A549 (cell line): ENCODE data around the gene FUCA2. TPM values are rescaled to one million over a fixed set of nuclear protein-coding genes. Genes with fewer than 3 reads are reported as not detected.

Experiments used
- ATAC-seq, 2 experiments: fragments of 200-7000 bp in 1 of 2; fragments of >200 bp in 1 of 2; cut with Nextera tagmentation in 1 of 2; cut with Tn5 transposase in 1 of 2; 3 replicates each; pipeline versions ENCODE4 v1.8.0 to v1.9.1; 2018 to 2020; ENCODE audit warnings: mild to moderate bottlenecking in 1 of 2, moderate library complexity in 1 of 2
- CTCF ChIA-PET: fragments of 300-600 bp; sonication (Branson Sonifier 250); formaldehyde crosslinking; extraction: SDS; loops from one replicate; lab custom pipeline; 2021; ENCODE audit warnings: antibody characterized with exemption, inconsistent platforms; lab: Yijun Ruan, JAX
- POLR2A ChIA-PET: fragments of 350-600 bp; formaldehyde crosslinking; extraction: SDS; loops from one replicate; lab custom pipeline; 2021; ENCODE audit warnings: antibody characterized with exemption, inconsistent platforms; lab: Yijun Ruan, JAX
- DNase-seq, 2 experiments: peaks; one replicate each; pipeline versions ENCODE4 v3.0.0 to v3.0.0-alpha.2; 2011 to 2016; ENCODE audit warnings: low read depth in 1 of 2, low spot score in 1 of 2
- FAIRE-seq: peaks from 2 replicates; lab custom pipeline; 2011; peaks lifted over from hg19 to GRCh38; lab: Jason Lieb, UNC
- H3K27ac ChIP-seq, 2 experiments: fragments of >200 bp; sonication (Bioruptor Twin); formaldehyde crosslinking; 3 replicates each; pipeline ENCODE4 v1.5.1; 2016 to 2017
- H3K4me1 ChIP-seq: fragments of >200 bp; sonication (Bioruptor Twin); formaldehyde crosslinking; 3 replicates; pipeline ENCODE4 v1.6.1; 2016
- H3K4me2 ChIP-seq: fragments of >200 bp; sonication (Bioruptor Twin); formaldehyde crosslinking; 3 replicates; pipeline ENCODE4 v1.6.1; 2016
- H3K4me3 ChIP-seq: fragments of >200 bp; sonication (Bioruptor Twin); formaldehyde crosslinking; 3 replicates; pipeline ENCODE4 v1.5.1; 2016
- H3K9me3 ChIP-seq: fragments of >200 bp; sonication (Bioruptor Twin); formaldehyde crosslinking; 3 replicates; pipeline ENCODE4 v1.6.1; 2016
- BHLHE40 ChIP-seq: IDR thresholded peaks from 2 replicates; pipeline ENCODE4 v1.6.1; 2012; ENCODE audit warnings: low read depth, low read length, inconsistent platforms
- CEBPB ChIP-seq, 2 experiments: fragments of >200 bp in 1 of 2; sonication (Bioruptor Twin) in 1 of 2; formaldehyde crosslinking in 1 of 2; IDR thresholded peaks; 2 replicates each; pipeline ENCODE4 v1.6.1; 2012 to 2016
- CHD2 ChIP-seq: fragments of 150-350 bp; IDR thresholded peaks from 2 replicates; pipeline ENCODE4 v1.6.1; 2014; ENCODE audit warnings: low read length; ENCODE audit not compliant: partially characterized antibody
- EHMT2 ChIP-seq: fragments of 200-600 bp; sonication (generic); IDR thresholded peaks from 2 replicates; pipeline ENCODE4 v1.6.1; 2016; ENCODE audit warnings: antibody characterized with exemption, low read depth, mild to moderate bottlenecking, moderate library complexity
- FOSL2 ChIP-seq, 2 experiments: fragments of 450-650 bp in 1 of 2; fragments of >200 bp in 1 of 2; sonication (Bioruptor Twin) in 1 of 2; formaldehyde crosslinking; IDR thresholded peaks; 2 replicates each; pipeline versions ENCODE4 v1.5.0 to v1.6.1; 2016 to 2020; ENCODE audit warnings: mild to moderate bottlenecking in 1 of 2, moderate library complexity in 1 of 2
- HDAC2 ChIP-seq: fragments of 200-600 bp; sonication (generic); IDR thresholded peaks from 2 replicates; pipeline ENCODE4 v1.6.1; 2016
- HEYL ChIP-seq: fragments of 250-450 bp; sonication (Bioruptor Pico); IDR thresholded peaks from 2 replicates; pipeline ENCODE4 v1.8.0; 2021; ENCODE audit warnings: mild to moderate bottlenecking, moderate library complexity
- HOXB13 ChIP-seq: fragments of 250-450 bp; sonication (Bioruptor Pico); IDR thresholded peaks from 2 replicates; pipeline ENCODE4 v1.5.0; 2020; ENCODE audit warnings: low read depth, mild to moderate bottlenecking, moderate library complexity
- KDM5A ChIP-seq: fragments of 200-600 bp; sonication (generic); IDR thresholded peaks from 2 replicates; pipeline ENCODE4 v1.6.1; 2016; ENCODE audit warnings: antibody characterized with exemption, mild to moderate bottlenecking
- MAFK ChIP-seq: fragments of 450-650 bp; IDR thresholded peaks from 2 replicates; pipeline ENCODE4 v1.6.1; 2014; ENCODE audit not compliant: partially characterized antibody
- MAZ ChIP-seq: fragments of 150-350 bp; IDR thresholded peaks from 2 replicates; pipeline ENCODE4 v1.6.1; 2014; ENCODE audit warnings: antibody characterized with exemption, low read depth, low read length, borderline replicate concordance
- NFE2L2 ChIP-seq: fragments of 150-350 bp; conservative IDR thresholded peaks from 2 replicates; pipeline ENCODE4 v1.6.1; 2014; ENCODE audit warnings: low read length
- PHF8 ChIP-seq: fragments of 200-600 bp; sonication (generic); IDR thresholded peaks from 2 replicates; pipeline ENCODE4 v1.6.1; 2016; ENCODE audit warnings: low read depth, mild to moderate bottlenecking, antibody characterized with exemption, moderate library complexity, borderline replicate concordance
- RARB ChIP-seq: fragments of 250-450 bp; sonication (Bioruptor Pico); IDR thresholded peaks from 2 replicates; pipeline ENCODE4 v1.8.0; 2021; ENCODE audit warnings: mild to moderate bottlenecking, moderate library complexity
- RNF2 ChIP-seq: fragments of 200-600 bp; sonication (generic); IDR thresholded peaks from 2 replicates; pipeline ENCODE4 v1.6.1; 2016; ENCODE audit warnings: low read depth, mild to moderate bottlenecking, antibody characterized with exemption, moderate library complexity, borderline replicate concordance
- SMC3 ChIP-seq: fragments of >200 bp; sonication (Bioruptor Twin); formaldehyde crosslinking; IDR thresholded peaks from 3 replicates; pipeline ENCODE4 v1.6.1; 2018; ENCODE audit warnings: inconsistent platforms
- SREBF2 ChIP-seq: fragments of 450-650 bp; IDR thresholded peaks from 2 replicates; pipeline ENCODE4 v1.6.1; 2014; ENCODE audit warnings: mild to moderate bottlenecking, moderate library complexity
- TP53 ChIP-seq: fragments of 250-450 bp; sonication (Bioruptor Pico); IDR thresholded peaks from 2 replicates; pipeline ENCODE4 v1.5.0; 2021; ENCODE audit warnings: mild to moderate bottlenecking, moderate library complexity
- ZC3H11A ChIP-seq: fragments of 450-650 bp; IDR thresholded peaks from 2 replicates; pipeline ENCODE4 v1.6.1; 2014; ENCODE audit warnings: antibody characterized with exemption, mild to moderate bottlenecking
- ZFP36 ChIP-seq: fragments of 450-650 bp; IDR thresholded peaks from 2 replicates; pipeline ENCODE4 v1.6.1; 2014; ENCODE audit warnings: borderline replicate concordance; ENCODE audit not compliant: partially characterized antibody
- ZSCAN20 ChIP-seq: fragments of 250-450 bp; sonication (Bioruptor Pico); IDR thresholded peaks from 2 replicates; pipeline ENCODE4 v1.8.0; 2022; ENCODE audit warnings: mild to moderate bottlenecking, moderate library complexity
- WGBS: methylation state at CpG from one replicate; pipeline ENCODE4 v1.1.6; 2017; ENCODE audit errors: missing lambda C conversion rate; 5-methylcytosine and 5-hydroxymethylcytosine counted together
- polyA plus RNA-seq, 4 experiments: library from polyadenylated mRNA; depleted of rRNA in 3 of 4; stranded (reverse); fragments of >200 nt; fragmentation: RNase III in 1 of 4; extraction: RNeasy Plus Mini Kit Qiagen cat#74134 plus additional on column Dnase treatment in 1 of 4; gene quantifications; 2 replicates in 3 of 4; 3 replicates in 1 of 4; pipeline ENCODE4 v1.2.3, GENCODE V29; 2011 to 2017
- TF ChIP-seq, protein P1 (sequence below): fragments of 150-350 bp; IDR thresholded peaks from 2 replicates; pipeline ENCODE4 v1.6.1; 2014; ENCODE audit warnings: low read depth, mild to moderate bottlenecking, low read length
- TF ChIP-seq, protein P2 (sequence below): fragments of 250-450 bp; sonication (Bioruptor Pico); IDR thresholded peaks from 2 replicates; pipeline ENCODE4 v1.5.0; 2020; ENCODE audit warnings: low read depth, mild to moderate bottlenecking, moderate library complexity

The FUCA2 gene
- polyA plus RNA-seq, 2 of the 4 experiments (the other 2 are of a cell fraction), result 46.9 to 55.5 TPM

DNA sequence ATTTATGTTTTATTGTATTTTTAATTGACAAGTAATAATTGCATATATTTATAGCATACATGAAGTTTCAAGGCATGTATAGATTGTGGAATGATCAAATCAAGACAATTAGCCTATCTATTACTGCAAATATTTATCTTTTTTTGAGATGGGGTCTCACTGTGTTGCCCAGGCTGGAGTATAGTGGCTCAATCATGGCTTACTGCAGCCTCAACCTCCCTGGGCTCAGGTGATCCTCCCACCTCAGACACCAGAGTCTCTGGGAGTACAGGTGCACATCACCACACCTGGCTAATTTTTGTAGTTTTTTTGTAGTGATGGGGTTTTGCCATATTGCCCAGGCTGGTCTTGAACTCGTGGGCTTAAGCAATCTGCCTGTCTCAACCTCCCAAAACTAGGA lies 16.2 kb upstream of the FUCA2 start:
- ChIA-PET POLR2A (no interaction called here), CTCF (no interaction called here)
- 24% methylated on average over 1 of the region's 1 CpG for WGBS
- Histone ChIP-seq H3K4me2 (no peak overlapping the region), H3K4me3 (no peak overlapping the region), H3K27ac (no peak overlapping the region), H3K4me1 (no peaks in the 10 kb centered on the region; the same call in 2 of the 3 replicates), H3K9me3 (no peaks in the 10 kb centered on the region)
- ATAC-seq (no peak), FAIRE-seq (no peak), DNase-seq (no peak)
- TF ChIP-seq, protein P1, sequence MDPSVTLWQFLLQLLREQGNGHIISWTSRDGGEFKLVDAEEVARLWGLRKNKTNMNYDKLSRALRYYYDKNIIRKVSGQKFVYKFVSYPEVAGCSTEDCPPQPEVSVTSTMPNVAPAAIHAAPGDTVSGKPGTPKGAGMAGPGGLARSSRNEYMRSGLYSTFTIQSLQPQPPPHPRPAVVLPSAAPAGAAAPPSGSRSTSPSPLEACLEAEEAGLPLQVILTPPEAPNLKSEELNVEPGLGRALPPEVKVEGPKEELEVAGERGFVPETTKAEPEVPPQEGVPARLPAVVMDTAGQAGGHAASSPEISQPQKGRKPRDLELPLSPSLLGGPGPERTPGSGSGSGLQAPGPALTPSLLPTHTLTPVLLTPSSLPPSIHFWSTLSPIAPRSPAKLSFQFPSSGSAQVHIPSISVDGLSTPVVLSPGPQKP, result no peak
- TF ChIP-seq, protein P2, sequence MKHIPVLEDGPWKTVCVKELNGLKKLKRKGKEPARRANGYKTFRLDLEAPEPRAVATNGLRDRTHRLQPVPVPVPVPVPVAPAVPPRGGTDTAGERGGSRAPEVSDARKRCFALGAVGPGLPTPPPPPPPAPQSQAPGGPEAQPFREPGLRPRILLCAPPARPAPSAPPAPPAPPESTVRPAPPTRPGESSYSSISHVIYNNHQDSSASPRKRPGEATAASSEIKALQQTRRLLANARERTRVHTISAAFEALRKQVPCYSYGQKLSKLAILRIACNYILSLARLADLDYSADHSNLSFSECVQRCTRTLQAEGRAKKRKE, result no peak
- TF ChIP-seq ZFP36 (no peak), HDAC2 (no peak), BHLHE40 (no peak), MAZ (no peak)

DNA sequence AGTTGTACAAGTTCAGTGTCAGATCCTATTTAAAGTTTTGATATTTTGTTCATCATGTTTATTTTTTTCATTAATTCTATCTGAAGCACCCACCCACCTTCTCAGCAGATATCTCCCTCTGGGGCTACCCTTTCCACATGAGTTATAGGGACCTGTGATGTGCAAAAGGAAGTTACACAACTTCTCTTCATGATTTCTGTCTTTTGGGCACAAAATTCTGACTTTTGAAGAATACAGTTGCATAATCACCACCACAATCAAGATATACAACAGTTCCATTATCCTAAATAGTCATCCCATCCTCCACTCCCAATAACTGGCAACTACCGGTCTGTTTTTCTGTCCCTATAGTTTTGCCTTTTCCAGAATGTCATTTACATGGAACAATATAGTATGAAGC lies 13.8 kb upstream of the FUCA2 start:
- ChIA-PET CTCF (no interaction called here), POLR2A (no interaction called here)
- ATAC-seq (no peak), FAIRE-seq (no peak), DNase-seq (no peak)
- Histone ChIP-seq H3K27ac (no peak overlapping the region), H3K4me1 (peaks cover 10% of the 10 kb centered on the region; the same call in 2 of the 3 replicates), H3K4me2 (no peak overlapping the region), H3K9me3 (no peaks in the 10 kb centered on the region), H3K4me3 (no peak overlapping the region)
- WGBS, result 91% methylated on average over 1 of the region's 1 CpG
- TF ChIP-seq FOSL2 (IDR thresholded peaks at IDR 0.05) (no peak), FOSL2 (CRISPR knock-in tag; IDR thresholded peaks at IDR 0.05) (no peak), ZFP36 (no peak), RARB (no peak), EHMT2 (no peak), NFE2L2 (no peak), KDM5A (no peak), SMC3 (no peak), SREBF2 (no peak)

DNA sequence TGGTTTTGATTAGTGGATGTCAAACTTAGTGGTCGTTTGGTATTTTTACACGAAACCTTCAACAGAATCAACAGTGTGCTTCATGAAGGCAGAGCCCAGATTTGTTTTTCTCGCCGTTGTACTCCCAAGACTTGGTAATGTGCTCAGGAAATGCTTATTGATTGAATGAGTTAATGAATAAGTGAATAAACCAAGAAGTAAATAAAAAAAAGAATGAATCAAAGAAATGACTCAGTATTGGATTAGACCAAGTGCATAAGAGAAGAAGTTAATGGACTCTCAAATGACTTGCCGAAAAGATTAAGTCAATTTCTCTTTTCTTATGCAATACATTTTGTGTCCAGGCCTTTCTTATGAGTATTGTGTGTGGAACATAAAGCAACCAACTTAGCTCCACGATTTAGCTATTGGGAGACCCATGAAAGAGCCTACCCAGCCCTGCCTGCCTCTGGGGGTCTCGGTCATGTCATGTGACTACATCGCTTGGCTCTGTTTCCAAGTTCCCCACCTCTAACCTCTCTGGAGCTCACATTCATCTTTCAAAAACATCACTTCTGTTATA lies 10.6 kb upstream of the FUCA2 start:
- ATAC-seq, result no peak; a peak in 1 of 6 replicates
- H3K4me3 ChIP-seq, result no peak overlapping the region
- DNase-seq, result no peak
- peaks cover 10% of the 10 kb centered on the region; the same call in 2 of the 3 replicates for H3K4me1 ChIP-seq
- ChIA-PET POLR2A (no interaction called here), CTCF (interaction anchor here (1.2 to 1.6 kb wide), 2 partner anchors 9 to 17 kb away, joined by 3 to 4 read pairs; no protein-coding TSS in a partner anchor)
- peak overlapping the region; percentile 38; the same call in 1 of the 3 replicates for H3K4me2 ChIP-seq
- H3K9me3 ChIP-seq, result no peaks in the 10 kb centered on the region
- no peak for TF ChIP-seq HOXB13 (CRISPR knock-in tag)
- no peak for TF ChIP-seq MAFK
- TF ChIP-seq ZFP36, result no peak
- TF ChIP-seq PHF8, result no peak
- 37% methylated on average over 8 of the region's 8 CpGs for WGBS
- FAIRE-seq, result no peak
- H3K27ac ChIP-seq, result no peak overlapping the region

DNA sequence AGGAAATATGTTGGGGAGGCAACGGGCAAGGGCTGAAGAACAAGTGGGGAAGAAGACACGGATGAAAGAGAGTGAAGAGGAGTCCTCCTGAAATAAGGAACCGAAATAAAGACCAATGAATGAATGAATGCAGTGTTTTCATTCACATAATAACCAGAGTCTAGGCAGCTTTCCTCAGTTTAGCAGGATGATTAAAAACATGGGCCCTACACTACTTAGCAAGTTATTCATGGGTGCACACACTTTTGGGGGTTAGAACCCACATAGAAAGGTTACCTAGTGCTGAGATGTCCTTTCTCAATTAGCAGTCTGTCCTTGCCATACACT lies 5.9 kb upstream of the FUCA2 start:
- FAIRE-seq, result no peak
- ATAC-seq, result no peak
- POLR2A ChIA-PET, result no interaction called here
- TF ChIP-seq HEYL (CRISPR knock-in tag) (no peak), ZSCAN20 (no peak), HOXB13 (CRISPR knock-in tag) (no peak), RNF2 (no peak), SMC3 (no peak), TP53 (CRISPR knock-in tag) (no peak), CEBPB (IDR thresholded peaks at IDR 0.05) (no peak), ZC3H11A (no peak), FOSL2 (IDR thresholded peaks at IDR 0.05) (no peak), FOSL2 (CRISPR knock-in tag; IDR thresholded peaks at IDR 0.05) (no peak), CHD2 (no peak), KDM5A (no peak), MAZ (no peak)
- TF ChIP-seq, protein P2, result no peak
- TF ChIP-seq, protein P1, result no peak
- no peak overlapping the region for H3K27ac ChIP-seq
- peaks cover 8% of the 10 kb centered on the region; the same call in 2 of the 3 replicates for H3K4me1 ChIP-seq
- H3K9me3 ChIP-seq, result no peaks in the 10 kb centered on the region
- CTCF ChIA-PET, result no interaction called here
- no peak for DNase-seq
- no peak overlapping the region for H3K4me3 ChIP-seq
- WGBS, result 80% methylated on average over 3 of the region's 3 CpGs
- no peak overlapping the region for H3K4me2 ChIP-seq
